Gastroesophageal sphincter (tissue), 4 donors: Measurements from ENCODE around the gene ZNF804A. TPM values are rescaled to one million over a fixed set of nuclear protein-coding genes. Genes with fewer than 3 reads are reported as not detected.
A peak's percentile ranks its signal among the peaks of the same experiment; 100 is the strongest.

Experiments
- ATAC-seq: fragments of 150-250 bp; one replicate; pipeline ENCODE4 v1.9.1; 2016; ENCODE audit warnings: mild to moderate bottlenecking, moderate library complexity
- H3K27ac ChIP-seq, 4 donors: fragments of 200-600 bp; sonication (generic) in 3 of 4; 1 replicate in 3 of 4; 2 replicates in 1 of 4; pipeline ENCODE4 v1.5.1; 2016 to 2019
- H3K27me3 ChIP-seq: fragments of 200-600 bp; sonication (generic); one replicate; pipeline ENCODE4 v1.5.1; 2019
- H3K36me3 ChIP-seq, 2 donors: fragments of 200-600 bp; sonication (generic); one replicate each; pipeline ENCODE4 v1.5.1; 2019; ENCODE audit warnings: control low read depth in 1 of 2
- H3K4me1 ChIP-seq, 3 donors: fragments of 200-600 bp; sonication (generic); 1 replicate in 2 of 3; 2 replicates in 1 of 3; pipeline ENCODE4 v1.5.1; 2016 to 2019; ENCODE audit warnings: control low read depth in 2 of 3
- H3K4me3 ChIP-seq, 2 donors: fragments of 200-600 bp; sonication (generic); one replicate each; pipeline ENCODE4 v1.5.1; 2019; ENCODE audit warnings: mild to moderate bottlenecking in 1 of 2, moderate library complexity in 1 of 2
- H3K9me3 ChIP-seq, 3 donors: fragments of 200-600 bp; sonication (generic); one replicate each; pipeline ENCODE4 v1.5.1; 2017 to 2019; ENCODE audit warnings: control low read depth in 2 of 3
- EP300 ChIP-seq: sonication (generic); formaldehyde crosslinking; IDR thresholded peaks from one replicate; pipeline ENCODE4 v1.6.1; 2017; ENCODE audit warnings: antibody characterized with exemption, mild to moderate bottlenecking
- POLR2A ChIP-seq, 2 donors: fragments of 450-650 bp; IDR thresholded peaks; one replicate each; pipeline ENCODE4 v1.6.1; 2017; ENCODE audit warnings: antibody characterized with exemption in 2 of 2, mild to moderate bottlenecking in 2 of 2, moderate library complexity in 1 of 2
- POLR2AphosphoS5 ChIP-seq: sonication (generic); formaldehyde crosslinking; IDR thresholded peaks from one replicate; pipeline ENCODE4 v1.6.1; 2017; ENCODE audit warnings: antibody characterized with exemption
- WGBS, 2 donors: methylation state at CpG; one replicate each; pipeline ENCODE4 v1.1.5; 2018; ENCODE audit warnings: low coverage in 1 of 2; 5-methylcytosine and 5-hydroxymethylcytosine counted together
- total RNA-seq, 4 donors: library from RNA; depleted of rRNA; stranded (reverse); fragments of >200 nt; gene quantifications; one replicate each; pipeline ENCODE4 v1.1.0, GENCODE V29; 2016
- TF ChIP-seq, protein P1 (sequence below), 4 experiments: fragments of 200-600 bp in 2 of 4; fragments of 450-650 bp in 2 of 4; sonication (generic) in 1 of 4; IDR thresholded peaks; one replicate each; pipeline ENCODE4 v1.5.1; 2017 to 2019; ENCODE audit warnings: antibody characterized with exemption in 4 of 4, mild to moderate bottlenecking in 2 of 4, moderate library complexity in 2 of 4

The ZNF804A gene
- under 1 TPM in 3 of 4 donors, not detected in 1; under 0.01 to 0.08 (median 0.07) TPM for total RNA-seq

DNA sequence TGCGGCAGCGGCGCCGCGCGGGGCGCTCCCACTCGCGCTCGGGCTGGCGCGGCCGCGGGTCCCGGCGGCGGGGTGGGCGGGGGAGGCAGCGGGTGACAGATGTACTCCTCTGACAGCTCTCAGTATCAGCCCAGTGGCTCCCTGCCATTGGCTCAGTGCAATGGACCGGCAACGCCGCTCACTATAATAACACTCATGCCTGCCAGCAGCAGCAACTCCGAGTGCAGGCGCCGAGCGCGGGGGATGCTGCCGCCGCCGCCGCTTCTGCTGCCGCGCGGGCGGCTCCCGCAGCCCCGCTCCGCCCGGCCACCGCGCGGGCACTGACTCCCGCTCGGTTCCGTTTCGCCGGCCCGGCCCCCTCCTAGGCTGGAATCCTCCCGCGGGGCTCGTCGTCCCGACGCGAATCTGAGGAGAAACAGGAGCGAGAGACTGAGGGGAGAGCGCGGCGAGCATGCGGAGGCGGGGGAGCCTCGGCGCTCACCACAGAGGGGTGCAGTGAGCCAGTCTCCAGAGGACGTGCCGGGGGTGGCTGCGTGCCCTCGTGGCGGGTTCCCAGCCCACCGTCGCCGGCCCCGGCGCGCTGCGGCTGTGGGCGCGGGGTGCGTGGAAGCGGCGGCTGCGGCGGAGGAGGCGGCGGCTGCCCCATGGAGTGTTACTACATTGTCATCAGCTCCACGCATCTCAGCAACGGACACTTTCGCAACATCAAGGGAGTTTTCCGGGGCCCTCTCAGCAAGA, at the start of gene ZNF804A:
ZNF804A (plus strand) TSS at position 214 of the 738 bp plus-strand sequence; CDS start at position 645, 431 bp downstream.
- H3K36me3 ChIP-seq = no peaks in the 10 kb centered on the region
- peak; percentile 60 for ATAC-seq
- 0% methylated on average over 5 of the region's 88 CpGs; no CpG with 5 or more reads in 1 of the 2 donors for WGBS, 2 donors
- H3K9me3 ChIP-seq = no peaks in the 10 kb centered on the region
- H3K4me3 ChIP-seq = peak within 1 kb of the TSS; percentile 57 to 62
- H3K27ac ChIP-seq = peak within 1 kb of the TSS in 1 of 4 donors; percentile 51
- H3K4me1 ChIP-seq = peaks cover 0 to 21% (median 3%) of the 10 kb centered on the region in 3 donors
- H3K27me3 ChIP-seq = peaks cover 21% of the 10 kb centered on the region
- TF ChIP-seq, protein P1, sequence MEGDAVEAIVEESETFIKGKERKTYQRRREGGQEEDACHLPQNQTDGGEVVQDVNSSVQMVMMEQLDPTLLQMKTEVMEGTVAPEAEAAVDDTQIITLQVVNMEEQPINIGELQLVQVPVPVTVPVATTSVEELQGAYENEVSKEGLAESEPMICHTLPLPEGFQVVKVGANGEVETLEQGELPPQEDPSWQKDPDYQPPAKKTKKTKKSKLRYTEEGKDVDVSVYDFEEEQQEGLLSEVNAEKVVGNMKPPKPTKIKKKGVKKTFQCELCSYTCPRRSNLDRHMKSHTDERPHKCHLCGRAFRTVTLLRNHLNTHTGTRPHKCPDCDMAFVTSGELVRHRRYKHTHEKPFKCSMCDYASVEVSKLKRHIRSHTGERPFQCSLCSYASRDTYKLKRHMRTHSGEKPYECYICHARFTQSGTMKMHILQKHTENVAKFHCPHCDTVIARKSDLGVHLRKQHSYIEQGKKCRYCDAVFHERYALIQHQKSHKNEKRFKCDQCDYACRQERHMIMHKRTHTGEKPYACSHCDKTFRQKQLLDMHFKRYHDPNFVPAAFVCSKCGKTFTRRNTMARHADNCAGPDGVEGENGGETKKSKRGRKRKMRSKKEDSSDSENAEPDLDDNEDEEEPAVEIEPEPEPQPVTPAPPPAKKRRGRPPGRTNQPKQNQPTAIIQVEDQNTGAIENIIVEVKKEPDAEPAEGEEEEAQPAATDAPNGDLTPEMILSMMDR (IDR thresholded peaks at IDR 0.05) = no peak
- TF ChIP-seq EP300 = no peak
- TF ChIP-seq POLR2A (IDR thresholded peaks at IDR 0.05) = no peak
- no peak for TF ChIP-seq POLR2AphosphoS5

DNA sequence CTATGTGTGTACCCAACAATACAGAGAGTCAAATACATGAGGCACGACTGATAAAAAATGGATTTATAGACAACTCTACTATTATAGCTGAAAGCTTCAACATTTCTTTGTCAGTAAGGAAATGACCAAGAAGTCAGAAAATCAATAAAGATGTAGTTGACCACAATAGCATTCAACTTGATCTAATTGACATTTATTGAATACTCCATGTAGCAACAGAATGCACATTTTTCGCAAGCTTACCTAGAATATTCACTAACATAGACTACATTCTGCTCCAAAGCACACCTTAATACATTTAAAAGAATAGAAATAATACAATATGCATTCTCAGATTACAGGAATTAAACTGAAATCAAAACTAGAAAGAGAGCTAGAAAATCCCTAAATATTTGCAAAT, 49.2 kb upstream of the ZNF804A start:
- Histone ChIP-seq H3K4me3 (no peak overlapping the region), H3K27me3 (no peaks in the 10 kb centered on the region), H3K36me3 (no peaks in the 10 kb centered on the region), H3K9me3 (no peaks in the 10 kb centered on the region), H3K4me1 (no peaks in the 10 kb centered on the region), H3K27ac (no peak overlapping the region)
- WGBS, 2 donors = 75 to 90% methylated on average over 1 to 2 of the region's 2 CpGs
- TF ChIP-seq POLR2A (IDR thresholded peaks at IDR 0.05) = no peak
- TF ChIP-seq, protein P1 (IDR thresholded peaks at IDR 0.05) = no peak
- no peak for TF ChIP-seq POLR2AphosphoS5
- TF ChIP-seq EP300 = no peak
- no peak for ATAC-seq

DNA sequence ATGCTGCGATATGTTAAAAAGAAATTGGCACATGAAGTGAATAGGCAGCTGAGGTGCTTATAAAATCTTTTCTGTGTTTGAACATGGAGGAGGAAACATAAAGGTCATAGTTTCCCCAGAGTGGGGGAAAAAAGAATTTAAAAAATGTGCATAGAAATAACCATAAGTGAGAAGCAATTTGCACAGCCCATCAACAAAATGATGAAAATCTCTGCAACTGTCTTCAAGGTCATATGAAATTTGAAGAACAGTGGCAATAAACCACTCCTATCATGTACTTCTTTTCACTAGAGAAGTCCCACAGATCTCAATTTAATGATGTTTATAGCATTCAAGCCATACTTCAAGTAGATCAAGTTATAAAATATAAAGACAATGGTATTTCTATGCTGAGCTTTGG, 46.7 kb upstream of the ZNF804A start:
- Histone ChIP-seq H3K4me1 (no peaks in the 10 kb centered on the region), H3K9me3 (no peaks in the 10 kb centered on the region), H3K27ac (no peak overlapping the region), H3K36me3 (no peaks in the 10 kb centered on the region), H3K27me3 (no peaks in the 10 kb centered on the region), H3K4me3 (no peak overlapping the region)
- ATAC-seq = no peak
- 67 to 100% methylated on average over 1 of the region's 1 CpG for WGBS, 2 donors
- no peak for TF ChIP-seq POLR2AphosphoS5

DNA sequence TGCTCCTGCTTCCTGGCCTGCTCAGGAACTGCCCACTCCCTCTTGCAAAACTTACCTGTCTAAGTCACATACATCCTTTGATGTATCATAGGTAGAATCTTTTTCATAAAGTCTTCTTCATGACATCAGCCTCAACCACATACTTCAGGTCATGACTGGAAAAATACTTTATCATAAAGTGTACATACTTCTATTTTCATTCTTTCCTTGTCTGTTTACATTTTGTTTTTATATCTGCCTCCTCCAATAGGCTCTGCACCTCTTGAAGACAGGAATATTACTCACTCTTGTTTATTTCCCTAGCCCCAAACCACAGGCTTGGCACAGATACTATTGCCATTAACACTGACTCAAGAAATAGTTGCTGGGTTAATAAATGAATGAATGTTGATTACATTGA, 43.6 kb upstream of the ZNF804A start:
- TF ChIP-seq, protein P1 (IDR thresholded peaks at IDR 0.05) = no peak
- H3K27me3 ChIP-seq = no peaks in the 10 kb centered on the region
- H3K4me1 ChIP-seq = no peaks in the 10 kb centered on the region
- H3K9me3 ChIP-seq = no peaks in the 10 kb centered on the region
- H3K27ac ChIP-seq = no peak overlapping the region
- no peaks in the 10 kb centered on the region for H3K36me3 ChIP-seq
- H3K4me3 ChIP-seq = no peak overlapping the region
- ATAC-seq = no peak

DNA sequence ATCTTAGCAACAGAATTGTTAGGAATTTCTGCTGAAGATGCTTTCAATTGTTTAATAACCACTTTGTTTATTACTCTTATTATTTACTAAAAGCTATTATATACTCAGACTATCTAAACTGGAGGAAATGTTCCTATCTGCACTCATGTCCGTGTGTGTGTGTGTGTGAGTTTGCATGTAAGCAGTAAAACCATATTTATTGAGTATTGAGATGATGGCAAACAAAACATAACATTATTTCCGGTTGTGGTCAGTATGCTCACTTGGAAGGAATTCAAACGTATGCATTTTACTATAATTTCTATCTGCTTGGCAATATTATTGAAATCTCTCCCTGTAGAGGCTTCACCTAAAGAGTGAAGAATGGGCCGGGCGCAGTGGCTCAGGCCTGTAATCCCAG, 43.0 kb upstream of the ZNF804A start:
- TF ChIP-seq, protein P1 (IDR thresholded peaks at IDR 0.05) = no peak
- TF ChIP-seq EP300 (no peak), POLR2AphosphoS5 (no peak), POLR2A (IDR thresholded peaks at IDR 0.05) (no peak)
- Histone ChIP-seq H3K9me3 (no peaks in the 10 kb centered on the region), H3K36me3 (no peaks in the 10 kb centered on the region), H3K27ac (no peak overlapping the region), H3K27me3 (no peaks in the 10 kb centered on the region), H3K4me3 (no peak overlapping the region), H3K4me1 (no peaks in the 10 kb centered on the region)
- no peak for ATAC-seq
- WGBS, 2 donors = 78 to 88% methylated on average over 4 to 5 of the region's 5 CpGs
